CD4-positive, alpha-beta T cell (primary cell): ENCODE measurements around the gene B3GNT9. TPM values are rescaled to one million over a fixed set of nuclear protein-coding genes. Genes with fewer than 3 reads are reported as not detected.
A peak's percentile ranks its signal among the peaks of the same experiment; 100 is the strongest.

Source experiments
- ATAC-seq: fragments of 200-7000 bp; cut with Tn5 transposase; one replicate; pipeline ENCODE4 v1.10.0; 2022; ENCODE audit warnings: mild to moderate bottlenecking; ENCODE audit not compliant: poor library complexity
- CTCF ChIA-PET: fragments of 350-600 bp; sonication (Branson Sonifier 250); formaldehyde crosslinking; loops from one replicate; lab custom pipeline; 2021; ENCODE audit warnings: antibody characterized with exemption, inconsistent platforms; lab: Charles Lee
- POLR2A ChIA-PET: fragments of 350-600 bp; sonication (Branson Sonifier 250); formaldehyde crosslinking; loops from one replicate; lab custom pipeline; 2021; ENCODE audit warnings: antibody characterized with exemption, inconsistent platforms; lab: Charles Lee
- DNase-seq, 14 experiments: peaks; one replicate each; pipeline ENCODE4 v3.0.0-alpha.2; 2013 to 2020; ENCODE audit warnings: mixed read lengths in 2 of 14
- H3K27ac ChIP-seq, 2 donors: one replicate each; pipeline versions ENCODE4 v1.5.1 to v1.7.0; 2013; ENCODE audit warnings: low read length in 2 of 2, low read depth in 1 of 2, mild to moderate bottlenecking in 1 of 2
- H3K27me3 ChIP-seq, 2 experiments: 1 replicate in 1 of 2; 2 replicates in 1 of 2; pipeline versions ENCODE4 v1.6.1 to v1.7.0; 2013; ENCODE audit warnings: low read length in 2 of 2, control low read depth in 1 of 2, mild to moderate bottlenecking in 1 of 2, moderate library complexity in 1 of 2; ENCODE audit not compliant: insufficient read depth in 2 of 2, control insufficient read depth in 1 of 2
- H3K36me3 ChIP-seq: one replicate; pipeline ENCODE4 v1.6.1; 2013; ENCODE audit warnings: low read length, control low read depth; ENCODE audit not compliant: insufficient read depth
- H3K4me1 ChIP-seq: one replicate; pipeline ENCODE4 v1.6.1; 2013; ENCODE audit warnings: low read length, control low read depth; ENCODE audit not compliant: insufficient read depth
- H3K4me3 ChIP-seq: one replicate; pipeline ENCODE4 v1.5.1; 2013; ENCODE audit warnings: mild to moderate bottlenecking, low read length, moderate library complexity
- H3K9me3 ChIP-seq, 2 experiments: 1 replicate in 1 of 2; 2 replicates in 1 of 2; pipeline versions ENCODE4 v1.6.1 to v1.7.0; 2013; ENCODE audit warnings: low read length in 2 of 2, mild to moderate bottlenecking in 2 of 2, control low read depth in 1 of 2, moderate library complexity in 1 of 2; ENCODE audit not compliant: control insufficient read depth in 1 of 2, insufficient read depth in 1 of 2
- H3K27ac Mint-ChIP-seq: one replicate; pipeline ENCODE4 v1.8.0; 2020; ENCODE audit warnings: mixed read lengths
- H3K27me3 Mint-ChIP-seq: one replicate; pipeline ENCODE4 v1.8.0; 2021; ENCODE audit warnings: mixed read lengths
- H3K36me3 Mint-ChIP-seq: one replicate; pipeline ENCODE4 v1.8.0; 2021; ENCODE audit warnings: low read depth, mixed read lengths
- H3K4me1 Mint-ChIP-seq: one replicate; pipeline ENCODE4 v1.8.0; 2021; ENCODE audit warnings: low read depth, mixed read lengths
- H3K4me3 Mint-ChIP-seq: one replicate; pipeline ENCODE4 v1.8.0; 2020; ENCODE audit warnings: mild to moderate bottlenecking, mixed read lengths
- H3K9me3 Mint-ChIP-seq: one replicate; pipeline ENCODE4 v1.8.0; 2020; ENCODE audit warnings: mixed read lengths
- intact Hi-C, 2 experiments: fragments of 100-400 bp; cut with DNase I in 1 of 2; cut with micrococcal nuclease in 1 of 2; formaldehyde crosslinking; loops; one replicate each; pipeline versions ENCODE4 v1.15.1 to v1.9.0; 2023 to 2025; cut with DNase I, micrococcal nuclease
- total RNA-seq, 174 experiments: library from RNA in 2 of 174; stranded (reverse) in 2 of 174; gene quantifications; one replicate each; pipeline ENCODE4 v1.2.3 and lab custom pipeline; 2021 to 2026
- TF ChIP-seq, protein P1 (sequence below): fragments of 200-600 bp; IDR thresholded peaks from one replicate; pipeline ENCODE4 v1.8.0; 2022; ENCODE audit warnings: antibody characterized with exemption, mild to moderate bottlenecking

Gene B3GNT9
- total RNA-seq, 2 experiments from 2014 or later: 2.0 to 2.5 TPM

DNA sequence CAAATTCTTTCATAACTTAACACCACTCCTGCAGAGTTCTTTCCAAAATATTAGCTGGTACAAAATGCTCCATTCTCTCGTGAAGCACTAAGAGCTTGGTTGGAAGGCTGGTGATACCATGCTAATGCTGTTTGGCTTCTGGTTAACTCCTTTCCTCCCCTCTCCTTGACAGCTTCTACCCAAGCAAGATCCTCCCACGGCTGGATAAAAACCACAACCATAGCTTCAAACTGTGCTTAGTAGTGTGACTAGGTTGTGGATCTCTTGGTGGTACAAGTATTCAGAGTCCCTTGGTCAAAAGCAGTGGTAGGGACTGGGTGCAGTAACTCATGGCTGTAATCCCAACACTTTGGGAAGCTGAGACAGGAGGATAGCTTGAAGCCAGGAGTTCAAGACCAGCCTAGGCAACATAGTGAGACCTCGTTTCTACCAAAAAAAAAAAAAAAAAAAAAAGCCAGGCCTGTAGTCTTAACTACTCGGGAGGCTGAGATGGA lies 38.8 kb downstream of the B3GNT9 start:
- no peaks in the 10 kb centered on the region for H3K9me3 ChIP-seq
- ATAC-seq (no peak), DNase-seq (no peak)
- H3K4me1 ChIP-seq: peaks cover 24% of the 10 kb centered on the region
- no peaks in the 10 kb centered on the region for H3K9me3 Mint-ChIP-seq
- H3K27ac ChIP-seq: no peak overlapping the region
- H3K4me3 Mint-ChIP-seq: peak overlapping the region; percentile 96
- H3K27me3 ChIP-seq: no peaks in the 10 kb centered on the region
- no peak overlapping the region for H3K4me3 ChIP-seq
- TF ChIP-seq, protein P1, sequence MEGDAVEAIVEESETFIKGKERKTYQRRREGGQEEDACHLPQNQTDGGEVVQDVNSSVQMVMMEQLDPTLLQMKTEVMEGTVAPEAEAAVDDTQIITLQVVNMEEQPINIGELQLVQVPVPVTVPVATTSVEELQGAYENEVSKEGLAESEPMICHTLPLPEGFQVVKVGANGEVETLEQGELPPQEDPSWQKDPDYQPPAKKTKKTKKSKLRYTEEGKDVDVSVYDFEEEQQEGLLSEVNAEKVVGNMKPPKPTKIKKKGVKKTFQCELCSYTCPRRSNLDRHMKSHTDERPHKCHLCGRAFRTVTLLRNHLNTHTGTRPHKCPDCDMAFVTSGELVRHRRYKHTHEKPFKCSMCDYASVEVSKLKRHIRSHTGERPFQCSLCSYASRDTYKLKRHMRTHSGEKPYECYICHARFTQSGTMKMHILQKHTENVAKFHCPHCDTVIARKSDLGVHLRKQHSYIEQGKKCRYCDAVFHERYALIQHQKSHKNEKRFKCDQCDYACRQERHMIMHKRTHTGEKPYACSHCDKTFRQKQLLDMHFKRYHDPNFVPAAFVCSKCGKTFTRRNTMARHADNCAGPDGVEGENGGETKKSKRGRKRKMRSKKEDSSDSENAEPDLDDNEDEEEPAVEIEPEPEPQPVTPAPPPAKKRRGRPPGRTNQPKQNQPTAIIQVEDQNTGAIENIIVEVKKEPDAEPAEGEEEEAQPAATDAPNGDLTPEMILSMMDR: no peak
- H3K4me1 Mint-ChIP-seq: peaks cover 36% of the 10 kb centered on the region
- H3K36me3 ChIP-seq: peaks cover 4% of the 10 kb centered on the region
- H3K27ac Mint-ChIP-seq: no peak overlapping the region
- CTCF ChIA-PET: interaction anchor here (0.7 to 1.1 kb wide), 4 partner anchors 48 to 151 kb away, joined by 3 to 5 read pairs (median 3); partner anchors contain the start of genes FBXL8 and TRADD
- H3K36me3 Mint-ChIP-seq: peaks cover 22% of the 10 kb centered on the region
- H3K27me3 Mint-ChIP-seq: no peaks in the 10 kb centered on the region
- POLR2A ChIA-PET: interaction anchor here (0.8 kb wide), 1 partner anchor 46 kb away, joined by 3 read pairs; no protein-coding TSS in a partner anchor
- intact Hi-C loops: no loop called here

DNA sequence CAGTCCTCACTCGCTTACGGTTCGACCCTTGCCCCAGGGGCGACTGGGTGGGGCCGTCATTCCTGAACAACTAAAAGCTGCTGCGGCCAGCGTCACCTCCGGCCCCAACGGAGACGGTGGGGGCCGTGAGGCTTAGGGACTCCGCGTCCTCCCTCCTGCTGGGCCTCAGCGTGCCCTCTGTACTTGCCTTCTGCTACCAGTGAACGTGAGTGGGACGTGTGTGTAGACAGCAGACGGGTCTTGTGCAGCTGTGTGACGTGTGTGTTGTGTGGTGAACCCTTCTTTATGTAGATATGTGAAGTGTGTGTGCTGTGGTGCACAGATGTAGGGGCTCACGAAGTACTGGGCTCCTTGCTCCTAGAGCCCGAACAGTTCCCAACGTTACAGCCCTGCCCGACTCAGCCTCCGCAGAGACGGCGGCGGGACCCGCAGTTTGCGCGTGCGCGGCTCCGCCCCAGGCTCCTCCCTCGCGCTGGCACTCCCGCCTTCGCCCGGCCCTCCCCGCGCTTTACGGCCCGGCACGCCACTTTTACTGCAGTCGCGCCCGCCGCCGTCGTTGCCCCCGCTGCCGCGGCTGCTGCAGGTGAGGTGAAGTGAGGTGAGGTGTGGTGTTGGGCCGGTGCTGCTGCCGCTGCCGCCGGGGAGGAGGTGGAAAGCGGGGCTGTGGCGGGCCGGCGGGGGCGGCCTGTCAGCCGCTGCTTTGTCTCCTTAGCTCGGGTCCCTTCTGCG lies 41.2 kb downstream of the B3GNT9 start, which contains the start of gene PHAF1:
Gene PHAF1 (plus strand): TSS at position 535 of the 729 bp plus-strand sequence. CDS start 235 bp downstream, outside the sequence.
- intact Hi-C loops: loop anchor here (2.0 to 5.0 kb wide), 5 partner anchors 45 to 138 kb away; partner anchors contain the start of genes FBXL8 (in 1 of the 2), FHOD1 (in 1 of the 2), MATCAP1 (in 1 of the 2) and SLC9A5 (in 1 of the 2)
- Histone ChIP-seq H3K27ac (peak within 1 kb of the TSS; percentile 26 to 29), H3K27me3 (no peaks in the 10 kb centered on the region), H3K36me3 (no peaks in the 10 kb centered on the region), H3K4me3 (peak within 1 kb of the TSS; percentile 88), H3K9me3 (no peaks in the 10 kb centered on the region), H3K4me1 (peaks cover 24% of the 10 kb centered on the region)
- TF ChIP-seq, protein P1: no peak
- ATAC-seq: peak; percentile 88
- peak within 1 kb of the TSS; percentile 84 for H3K27ac Mint-ChIP-seq
- CTCF ChIA-PET: interaction anchor here (1.1 to 2.3 kb wide), 3 partner anchors 46 to 92 kb away, joined by 4 to 8 read pairs (median 8); no protein-coding TSS in a partner anchor
- H3K4me1 Mint-ChIP-seq: peaks cover 26% of the 10 kb centered on the region
- peak within 1 kb of the TSS; percentile 96 for H3K4me3 Mint-ChIP-seq
- peaks cover 22% of the 10 kb centered on the region for H3K36me3 Mint-ChIP-seq
- no peaks in the 10 kb centered on the region for H3K27me3 Mint-ChIP-seq
- no peaks in the 10 kb centered on the region for H3K9me3 Mint-ChIP-seq
- peak; percentile 92 to 98 (median 96) for DNase-seq
- POLR2A ChIA-PET: interaction anchor here (1.0 to 1.5 kb wide), 3 partner anchors 51 to 117 kb away, joined by 3 to 6 read pairs (median 4); partner anchors contain the start of genes FBXL8, TMEM208 and TRADD

DNA sequence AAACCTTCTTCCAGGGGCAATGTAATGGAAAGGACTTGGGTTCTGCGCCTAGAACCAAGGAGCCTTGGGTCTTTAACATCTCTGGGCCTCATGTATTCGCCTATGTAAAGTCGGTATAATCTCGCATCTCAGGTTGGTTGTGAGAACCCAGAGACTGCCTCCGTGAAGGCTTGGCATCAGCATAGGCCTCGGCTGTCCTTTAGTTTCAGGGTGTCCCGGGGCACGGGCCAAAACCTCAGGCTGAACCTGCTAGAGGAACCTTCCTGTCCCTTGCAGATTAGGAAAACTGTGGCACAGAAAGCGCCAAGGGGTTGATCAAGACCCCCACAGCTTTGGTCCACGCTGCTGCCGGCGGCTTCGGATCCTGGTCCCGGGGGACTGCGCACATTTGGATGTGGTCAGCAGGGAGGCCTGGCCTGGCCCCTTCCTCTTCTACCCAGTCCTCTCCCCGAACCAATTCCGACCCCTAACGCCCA lies 41.8 kb downstream of the B3GNT9 start:
- Mint-ChIP-seq H3K9me3 (no peaks in the 10 kb centered on the region), H3K36me3 (peaks cover 22% of the 10 kb centered on the region), H3K4me1 (peaks cover 23% of the 10 kb centered on the region), H3K27me3 (no peaks in the 10 kb centered on the region), H3K4me3 (peak overlapping the region; percentile 96), H3K27ac (peak overlapping the region; percentile 84)
- TF ChIP-seq, protein P1: no peak
- ATAC-seq (no peak), DNase-seq (peak in 2 of 14 experiments; percentile 2 to 4)
- ChIA-PET CTCF (interaction anchor here (1.0 to 2.3 kb wide), 3 partner anchors 46 to 91 kb away, joined by 3 to 8 read pairs (median 8); no protein-coding TSS in a partner anchor), POLR2A (interaction anchor here (1.4 kb wide), 1 partner anchor 118 kb away, joined by 4 read pairs; the partner anchor contains the start of gene TMEM208)
- no peaks in the 10 kb centered on the region for H3K27me3 ChIP-seq
- no peak overlapping the region for H3K27ac ChIP-seq
- peak overlapping the region; percentile 88 for H3K4me3 ChIP-seq
- no peaks in the 10 kb centered on the region for H3K36me3 ChIP-seq
- intact Hi-C loops: loop anchor here (2.0 to 5.0 kb wide), 5 partner anchors 46 to 138 kb away; partner anchors contain the start of genes FBXL8 (in 1 of the 2), FHOD1 (in 1 of the 2), MATCAP1 (in 1 of the 2) and SLC9A5 (in 1 of the 2)
- H3K9me3 ChIP-seq: no peaks in the 10 kb centered on the region
- H3K4me1 ChIP-seq: peaks cover 24% of the 10 kb centered on the region
